ENCODE data around the gene DNMBP. TPM values are rescaled to one million over a fixed set of nuclear protein-coding genes. Genes with fewer than 3 reads are reported as not detected.
A peak's percentile ranks its signal among the peaks of the same experiment; 100 is the strongest.

DNMBP gene
- total RNA-seq, 1 experiment from 2014 or later: 60.3 TPM

DNA sequence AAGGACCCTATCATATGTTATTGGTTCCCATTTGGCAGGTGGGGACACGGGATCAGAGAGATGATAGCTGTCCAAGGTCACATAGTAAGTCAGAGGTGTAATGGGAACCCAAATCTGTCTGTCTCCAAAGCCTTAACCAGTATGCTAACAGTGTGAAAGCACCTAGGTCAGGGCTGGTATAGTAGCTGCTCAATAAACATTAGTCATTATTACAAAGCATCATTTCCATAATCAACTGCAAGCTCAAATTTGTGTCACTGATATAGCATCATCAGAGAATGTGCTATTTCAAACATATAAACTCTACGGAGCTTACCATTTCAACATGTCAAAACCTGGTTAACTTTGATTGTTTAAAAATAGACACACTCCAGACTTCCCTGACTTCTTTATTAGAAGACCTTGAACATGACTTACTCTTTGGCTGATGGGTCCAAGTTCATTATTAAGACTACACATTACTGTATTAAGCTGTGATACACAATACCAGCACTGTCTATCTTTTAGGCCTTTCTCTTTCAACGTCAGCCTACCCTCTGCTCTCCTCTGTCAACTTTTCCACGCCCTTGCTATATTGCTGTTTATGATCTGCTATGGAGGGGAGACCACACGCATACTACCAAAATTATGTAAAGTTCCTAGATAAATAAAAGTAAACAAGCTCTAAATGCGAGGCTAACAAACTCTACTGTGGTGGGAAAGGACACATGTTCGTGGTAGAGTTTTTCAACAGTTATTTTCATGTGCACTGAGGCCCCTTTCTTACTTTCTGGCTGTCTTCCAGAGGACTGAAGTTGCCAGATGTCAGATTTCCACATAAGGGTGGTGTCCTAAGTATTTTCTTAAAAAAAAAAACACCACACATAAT is 33.6 kb downstream of the DNMBP start:
- Histone ChIP-seq H3K36me3 (ENCODE audit: control insufficient read depth in 1 of 2, insufficient read depth in 2 of 2, low read length in 2 of 2) (peaks cover 1 to 9% of the 10 kb centered on the region in 2 experiments; a peak in 3 of 4 replicates), H3K4me2 (ENCODE audit: low read length) (peak overlapping the region; percentile 72), H3K79me2 (ENCODE audit: insufficient read depth, low read length) (peaks cover 100% of the 10 kb centered on the region), H3K27me3 (ENCODE audit: insufficient read depth, low read length) (no peaks in the 10 kb centered on the region), H3K4me1 (ENCODE audit: control insufficient read depth in 1 of 2, insufficient read depth in 2 of 2, low read length in 2 of 2) (peaks cover 66 to 81% of the 10 kb centered on the region in 2 experiments), H3K27ac (ENCODE audit: low read depth, low read length) (peak overlapping the region; percentile 92; the same call in 1 of the 2 replicates), H3K4me3 (replicated peaks in 1 of 2; ENCODE audit: low read depth in 1 of 2, low read length in 2 of 2) (peak overlapping the region in 1 of 2 experiments; percentile 42; a peak in 1 of 4 replicates), H3K9me2 (ENCODE audit: insufficient read depth) (no peaks in the 10 kb centered on the region), H3K9ac (ENCODE audit: low read length) (peak overlapping the region; percentile 58), H3K9me3 (ENCODE audit: control insufficient read depth in 1 of 2, insufficient read depth in 1 of 2, low read depth in 1 of 2, low read length in 2 of 2) (no peaks in the 10 kb centered on the region), H4K20me1 (ENCODE audit: insufficient read depth) (no peaks in the 10 kb centered on the region), H2AFZ (ENCODE audit: low read depth, low read length, poor library complexity, severe bottlenecking) (no peak overlapping the region)
- ATAC-seq (no peak), DNase-seq (ENCODE audit: low read depth, low spot score) (no peak)
- POLR2A ChIA-PET: interaction anchor here (1.6 to 2.6 kb wide), 3 partner anchors 9 to 30 kb away, joined by 9 to 13 read pairs (median 9); no protein-coding TSS in a partner anchor
- intact Hi-C loops (cut with micrococcal nuclease): no loop called here
- RAD21 ChIA-PET (ENCODE audit: low non-redundant PET in 1 of 2, low total read pairs in 2 of 2, uncharacterized antibody in 2 of 2, unreplicated experiment in 2 of 2): interaction anchor here in 1 of 2 experiments (0.6 kb wide), 1 partner anchor 10 kb away, joined by 4 read pairs; no protein-coding TSS in a partner anchor
- CTCF ChIA-PET: interaction anchor here (1.3 to 1.4 kb wide), 2 partner anchors 69 to 131 kb away, joined by 3 to 6 read pairs; no protein-coding TSS in a partner anchor
- BruUV-seq (replicated peaks): TSS peak; percentile 11
- TF ChIP-seq POLR2A (IDR thresholded peaks at IDR 0.05; ENCODE audit: borderline replicate concordance, extremely low read depth, insufficient read depth, insufficient read length): no peak
- TF ChIP-seq SRF (IDR thresholded peaks at IDR 0.05; ENCODE audit: low read depth): 0 out of 2 replicates have a peak, but pooled peaks have one; percentile 10
- TF ChIP-seq, protein P1, sequence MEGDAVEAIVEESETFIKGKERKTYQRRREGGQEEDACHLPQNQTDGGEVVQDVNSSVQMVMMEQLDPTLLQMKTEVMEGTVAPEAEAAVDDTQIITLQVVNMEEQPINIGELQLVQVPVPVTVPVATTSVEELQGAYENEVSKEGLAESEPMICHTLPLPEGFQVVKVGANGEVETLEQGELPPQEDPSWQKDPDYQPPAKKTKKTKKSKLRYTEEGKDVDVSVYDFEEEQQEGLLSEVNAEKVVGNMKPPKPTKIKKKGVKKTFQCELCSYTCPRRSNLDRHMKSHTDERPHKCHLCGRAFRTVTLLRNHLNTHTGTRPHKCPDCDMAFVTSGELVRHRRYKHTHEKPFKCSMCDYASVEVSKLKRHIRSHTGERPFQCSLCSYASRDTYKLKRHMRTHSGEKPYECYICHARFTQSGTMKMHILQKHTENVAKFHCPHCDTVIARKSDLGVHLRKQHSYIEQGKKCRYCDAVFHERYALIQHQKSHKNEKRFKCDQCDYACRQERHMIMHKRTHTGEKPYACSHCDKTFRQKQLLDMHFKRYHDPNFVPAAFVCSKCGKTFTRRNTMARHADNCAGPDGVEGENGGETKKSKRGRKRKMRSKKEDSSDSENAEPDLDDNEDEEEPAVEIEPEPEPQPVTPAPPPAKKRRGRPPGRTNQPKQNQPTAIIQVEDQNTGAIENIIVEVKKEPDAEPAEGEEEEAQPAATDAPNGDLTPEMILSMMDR (IDR thresholded peaks at IDR 0.05 in 2 of 3, conservative IDR thresholded peaks at IDR 0.05 in 1 of 3; ENCODE audit: borderline replicate concordance in 1 of 3, insufficient read depth in 1 of 3, low read depth in 2 of 3, low read length in 2 of 3): no peak
